Measurements from ENCODE around the gene PHLDA2.

PHLDA2 gene

DNA sequence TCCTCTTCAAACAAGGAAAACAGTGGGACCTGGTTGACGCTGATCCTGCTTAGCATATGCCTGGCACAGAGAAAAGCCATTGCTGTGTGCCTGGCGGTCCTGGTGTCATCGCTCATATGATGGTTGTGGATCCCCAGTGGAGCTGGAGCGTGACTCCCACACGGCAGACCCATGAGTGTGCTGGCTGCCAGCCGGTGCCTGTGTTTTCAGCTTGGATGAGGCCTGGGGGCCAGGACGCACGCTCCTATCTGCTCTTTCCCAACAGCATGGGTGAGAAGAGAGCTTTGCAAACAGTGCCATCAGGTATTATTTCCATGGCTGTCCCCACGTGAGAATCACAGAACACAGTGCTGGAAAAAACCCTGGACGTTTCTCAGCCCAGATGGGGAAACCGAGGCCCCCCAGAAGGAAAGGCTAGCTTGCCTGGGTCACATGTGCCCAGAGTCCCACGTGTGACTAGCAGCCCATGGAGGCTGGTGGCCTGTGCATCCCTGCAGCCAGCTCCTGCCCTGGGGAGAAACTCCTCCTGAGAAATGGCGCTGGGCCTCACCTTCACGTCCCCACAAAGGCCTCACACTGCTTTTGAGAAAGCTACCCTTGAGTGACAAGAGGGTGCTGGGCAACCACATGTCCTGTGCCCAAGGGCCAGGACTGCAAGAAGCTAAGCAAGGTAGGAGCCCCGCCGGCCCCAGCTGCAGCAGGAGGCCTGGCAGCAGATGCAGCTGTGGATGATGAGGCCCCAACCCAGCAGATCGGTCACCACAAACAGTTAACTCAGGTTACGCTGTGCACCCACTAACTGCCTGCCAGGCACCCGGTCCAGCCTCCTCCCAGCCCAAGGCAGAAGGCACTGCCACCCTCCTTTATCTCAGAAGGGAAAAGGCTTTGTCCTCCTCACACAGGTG is 47.9 kb downstream of the PHLDA2 start:
- DNase-seq: no peak

DNA sequence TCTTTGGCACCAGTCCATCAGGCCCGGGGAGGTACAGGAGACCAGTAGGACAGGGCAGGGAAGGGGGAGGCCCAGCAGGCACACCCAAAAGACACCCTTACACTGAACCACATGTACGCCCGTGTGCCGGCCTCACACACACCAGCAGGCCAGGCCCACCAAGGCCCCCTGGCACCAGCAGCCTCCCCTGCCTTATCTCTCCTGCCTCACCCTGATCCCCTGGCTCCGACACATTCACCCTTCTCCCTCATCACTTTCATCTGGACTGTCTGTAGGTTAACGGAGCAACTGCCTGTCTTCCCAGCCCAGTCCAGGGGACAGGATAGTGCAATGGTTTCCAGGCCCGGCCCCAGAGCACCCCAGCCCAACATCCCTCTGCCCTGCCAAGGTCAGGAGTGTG is 48.6 kb downstream of the PHLDA2 start:
- no peak for DNase-seq

GRCh38 chr11:2878782-2879181 is 50.4 kb downstream of the PHLDA2 start:
- no peak for DNase-seq

Data from suppressor macrophage (primary cell).